Astrocyte (in vitro differentiated cells and primary cell): ENCODE measurements around the gene MRS2. TPM values are rescaled to one million over a fixed set of nuclear protein-coding genes. Genes with fewer than 3 reads are reported as not detected.

Source experiments
- DNase-seq: peaks from one replicate; pipeline ENCODE4 v3.0.0-alpha.2; 2010; ENCODE audit warnings: low read depth
- FAIRE-seq: peaks from 2 replicates; lab custom pipeline; 2011; peaks lifted over from hg19 to GRCh38; lab: Jason Lieb, UNC
- H2AFZ ChIP-seq: 2 replicates; pipeline ENCODE4 v1.6.0; 2012; ENCODE audit warnings: low read depth, low read length, inconsistent platforms
- H3K27ac ChIP-seq: 2 replicates; pipeline ENCODE4 v1.5.1; 2011; ENCODE audit warnings: low read depth, low read length, inconsistent platforms
- H3K27me3 ChIP-seq: 2 replicates; pipeline ENCODE4 v1.6.0; 2011; ENCODE audit warnings: low read length, inconsistent platforms; ENCODE audit not compliant: insufficient read depth
- H3K36me3 ChIP-seq: 2 replicates; pipeline ENCODE4 v1.5.1; 2011; ENCODE audit warnings: low read length, inconsistent platforms; ENCODE audit not compliant: insufficient read depth
- H3K4me1 ChIP-seq: 2 replicates; pipeline ENCODE4 v1.5.1; 2011; ENCODE audit warnings: low read length, inconsistent platforms; ENCODE audit not compliant: insufficient read depth
- H3K4me2 ChIP-seq: 2 replicates; pipeline ENCODE4 v1.6.0; 2012; ENCODE audit warnings: low read length, inconsistent platforms
- H3K4me3 ChIP-seq: 2 replicates; pipeline ENCODE4 v1.5.1; 2011; ENCODE audit warnings: low read depth, mild to moderate bottlenecking, low read length, inconsistent platforms; ENCODE audit not compliant: insufficient read depth
- H3K79me2 ChIP-seq: 2 replicates; pipeline ENCODE4 v1.6.0; 2012; ENCODE audit warnings: mild to moderate bottlenecking, low read length, inconsistent platforms; ENCODE audit not compliant: insufficient read depth
- H3K9ac ChIP-seq: 2 replicates; pipeline ENCODE4 v1.6.0; 2012; ENCODE audit warnings: mild to moderate bottlenecking, low read length, inconsistent platforms
- H3K9me3 ChIP-seq: 2 replicates; pipeline ENCODE4 v1.5.1; 2012; ENCODE audit warnings: low read depth, mild to moderate bottlenecking, low read length, inconsistent platforms; ENCODE audit not compliant: insufficient read depth
- H4K20me1 ChIP-seq: 2 replicates; pipeline ENCODE4 v1.6.0; 2012; ENCODE audit warnings: low read length, inconsistent platforms; ENCODE audit not compliant: insufficient read depth
- H3K27ac Mint-ChIP-seq: one replicate; pipeline ENCODE4 v1.8.0; 2021; ENCODE audit warnings: mild to moderate bottlenecking, mixed read lengths; ENCODE audit not compliant: unreplicated experiment
- H3K27me3 Mint-ChIP-seq: one replicate; pipeline ENCODE4 v1.8.0; 2021; ENCODE audit warnings: low read depth, mixed read lengths; ENCODE audit not compliant: unreplicated experiment
- H3K36me3 Mint-ChIP-seq: one replicate; pipeline ENCODE4 v1.8.0; 2021; ENCODE audit warnings: low read depth, mixed read lengths; ENCODE audit not compliant: unreplicated experiment
- H3K4me1 Mint-ChIP-seq: one replicate; pipeline ENCODE4 v1.8.0; 2021; ENCODE audit warnings: low read depth, mixed read lengths; ENCODE audit not compliant: unreplicated experiment
- H3K4me3 Mint-ChIP-seq: one replicate; pipeline ENCODE4 v1.8.0; 2021; ENCODE audit warnings: mild to moderate bottlenecking, moderate library complexity, mixed read lengths; ENCODE audit not compliant: unreplicated experiment
- H3K9me3 Mint-ChIP-seq: one replicate; pipeline ENCODE4 v1.8.0; 2021; ENCODE audit warnings: mild to moderate bottlenecking, mixed read lengths; ENCODE audit not compliant: unreplicated experiment
- EZH2 ChIP-seq: IDR thresholded peaks from 2 replicates; pipeline ENCODE4 v1.6.1; 2012; ENCODE audit warnings: mild to moderate bottlenecking, low read length, inconsistent platforms; ENCODE audit not compliant: insufficient read depth
- total RNA-seq: library from RNA; stranded (reverse); gene quantifications from 2 replicates; pipeline ENCODE4 v1.2.1, GENCODE V29; 2021
- TF ChIP-seq, protein P1 (sequence below): IDR thresholded peaks from 2 replicates; pipeline ENCODE4 v1.5.1; 2011; ENCODE audit warnings: low read depth, mild to moderate bottlenecking, inconsistent platforms, low read length, moderate library complexity; ENCODE audit not compliant: insufficient read depth

Gene MRS2
- total RNA-seq, 1 donor from 2014 or later, result 68.9 TPM

GRCh38 chr6:24430086-24430485, 27.4 kb downstream of the MRS2 start:
- H3K9me3 Mint-ChIP-seq, result no peaks in the 10 kb centered on the region
- no peak overlapping the region for H3K27ac Mint-ChIP-seq
- no peak for FAIRE-seq
- Histone ChIP-seq H3K27ac (no peak overlapping the region), H3K27me3 (no peaks in the 10 kb centered on the region), H3K4me1 (peaks cover 6% of the 10 kb centered on the region), H2AFZ (no peak overlapping the region), H3K36me3 (no peaks in the 10 kb centered on the region), H3K79me2 (no peaks in the 10 kb centered on the region), H3K4me3 (no peak overlapping the region), H3K9ac (no peak overlapping the region), H3K4me2 (no peak overlapping the region), H4K20me1 (no peaks in the 10 kb centered on the region), H3K9me3 (no peaks in the 10 kb centered on the region)
- H3K4me3 Mint-ChIP-seq, result no peak overlapping the region
- DNase-seq, result no peak
- no peak for TF ChIP-seq EZH2
- TF ChIP-seq, protein P1, sequence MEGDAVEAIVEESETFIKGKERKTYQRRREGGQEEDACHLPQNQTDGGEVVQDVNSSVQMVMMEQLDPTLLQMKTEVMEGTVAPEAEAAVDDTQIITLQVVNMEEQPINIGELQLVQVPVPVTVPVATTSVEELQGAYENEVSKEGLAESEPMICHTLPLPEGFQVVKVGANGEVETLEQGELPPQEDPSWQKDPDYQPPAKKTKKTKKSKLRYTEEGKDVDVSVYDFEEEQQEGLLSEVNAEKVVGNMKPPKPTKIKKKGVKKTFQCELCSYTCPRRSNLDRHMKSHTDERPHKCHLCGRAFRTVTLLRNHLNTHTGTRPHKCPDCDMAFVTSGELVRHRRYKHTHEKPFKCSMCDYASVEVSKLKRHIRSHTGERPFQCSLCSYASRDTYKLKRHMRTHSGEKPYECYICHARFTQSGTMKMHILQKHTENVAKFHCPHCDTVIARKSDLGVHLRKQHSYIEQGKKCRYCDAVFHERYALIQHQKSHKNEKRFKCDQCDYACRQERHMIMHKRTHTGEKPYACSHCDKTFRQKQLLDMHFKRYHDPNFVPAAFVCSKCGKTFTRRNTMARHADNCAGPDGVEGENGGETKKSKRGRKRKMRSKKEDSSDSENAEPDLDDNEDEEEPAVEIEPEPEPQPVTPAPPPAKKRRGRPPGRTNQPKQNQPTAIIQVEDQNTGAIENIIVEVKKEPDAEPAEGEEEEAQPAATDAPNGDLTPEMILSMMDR, result no peak
- H3K4me1 Mint-ChIP-seq, result peaks cover 9% of the 10 kb centered on the region
- H3K27me3 Mint-ChIP-seq, result no peaks in the 10 kb centered on the region
- peaks cover 4% of the 10 kb centered on the region for H3K36me3 Mint-ChIP-seq

GRCh38 chr6:24431045-24431451, 28.3 kb downstream of the MRS2 start:
- FAIRE-seq, result no peak
- Mint-ChIP-seq H3K27ac (no peak overlapping the region), H3K4me1 (peaks cover 9% of the 10 kb centered on the region)

GRCh38 chr6:24432611-24433010, 29.9 kb downstream of the MRS2 start:
- H3K79me2 ChIP-seq, result no peaks in the 10 kb centered on the region
- Mint-ChIP-seq H3K4me1 (peaks cover 9% of the 10 kb centered on the region), H3K4me3 (no peak overlapping the region), H3K36me3 (no peaks in the 10 kb centered on the region), H3K27me3 (no peaks in the 10 kb centered on the region), H3K9me3 (no peaks in the 10 kb centered on the region), H3K27ac (no peak overlapping the region)
- H3K4me1 ChIP-seq, result peaks cover 6% of the 10 kb centered on the region
- H3K27ac ChIP-seq, result no peak overlapping the region
- no peak for TF ChIP-seq EZH2
- TF ChIP-seq, protein P1, result no peak
- no peak overlapping the region for H3K4me3 ChIP-seq
- FAIRE-seq, result no peak
- no peak overlapping the region for H3K9ac ChIP-seq
- H3K27me3 ChIP-seq, result no peaks in the 10 kb centered on the region
- no peak overlapping the region for H3K4me2 ChIP-seq
- H3K36me3 ChIP-seq, result no peaks in the 10 kb centered on the region
- H2AFZ ChIP-seq, result no peak overlapping the region
- no peaks in the 10 kb centered on the region for H3K9me3 ChIP-seq
- DNase-seq, result no peak
- H4K20me1 ChIP-seq, result no peaks in the 10 kb centered on the region

More at GRCh38 chr6:24431045-24431451, 28.3 kb downstream of the MRS2 start:
- Mint-ChIP-seq H3K4me3 (no peak overlapping the region), H3K36me3 (peaks cover 3% of the 10 kb centered on the region), H3K9me3 (no peaks in the 10 kb centered on the region), H3K27me3 (no peaks in the 10 kb centered on the region)
- Histone ChIP-seq H4K20me1 (no peaks in the 10 kb centered on the region), H3K4me3 (no peak overlapping the region), H3K36me3 (no peaks in the 10 kb centered on the region), H3K4me1 (peaks cover 6% of the 10 kb centered on the region), H2AFZ (no peak overlapping the region), H3K79me2 (no peaks in the 10 kb centered on the region), H3K9me3 (no peaks in the 10 kb centered on the region), H3K4me2 (no peak overlapping the region), H3K27me3 (no peaks in the 10 kb centered on the region), H3K9ac (no peak overlapping the region), H3K27ac (no peak overlapping the region)
- TF ChIP-seq, protein P1, result peak; percentile 72
- TF ChIP-seq EZH2, result no peak
- peak; percentile 25 for DNase-seq
